ENCODE data around the gene SUPT5H. TPM values are rescaled to one million over a fixed set of nuclear protein-coding genes. Genes with fewer than 3 reads are reported as not detected.

SUPT5H gene
- total and polyA plus RNA-seq, 10 of the 15 experiments (the other 5 are each of a cell fraction or from before 2014, with no cell fraction given) = 27.2 to 194 (median 83.6) TPM

- peak; percentile 88 for DNase-seq (ENCODE audit: low read depth, low spot score)
- ChIA-PET POLR2A (interaction anchor here (0.6 to 1.9 kb wide), 20 partner anchors 9 to 570 kb away, joined by 3 to 40 read pairs (median 4); partner anchors contain the start of genes MED29, PAF1, PLEKHG2 and SAMD4B), CTCF (interaction anchor here (0.6 to 1.7 kb wide), 18 partner anchors 8 to 357 kb away, joined by 3 to 15 read pairs (median 4); partner anchors contain the start of genes EID2B, PLEKHG2 and SUPT5H), SMC1A (ENCODE audit: uncharacterized antibody, unreplicated experiment) (interaction anchor here (0.6 to 1.7 kb wide), 13 partner anchors 22 to 1029 kb away, joined by 3 to 9 read pairs (median 4); partner anchors contain the start of genes DYRK1B, EID2B, MED29 and PAF1), RAD21 (ENCODE audit: unreplicated experiment) (interaction anchor here (0.6 to 1.6 kb wide), 14 partner anchors 9 to 535 kb away, joined by 3 to 12 read pairs (median 4); partner anchors contain the start of genes EID2B, MED29, PAF1 and PLEKHG2)
- intact Hi-C loops (cut with micrococcal nuclease; ENCODE audit: unreplicated experiment) (loop anchor here (1.0 kb wide), 1 partner anchor 23 kb away; the partner anchor contains the start of gene PLEKHG2), in situ Hi-C loops (cut with MboI) (no loop called here)
- peak within 1 kb of the TSS; percentile 97 for H3K9ac ChIP-seq (ENCODE audit: control insufficient read depth, insufficient read depth, low read length)
- peak; percentile 88 for ATAC-seq
- H3K4me2 ChIP-seq (ENCODE audit: control insufficient read depth, insufficient read depth) = peak within 1 kb of the TSS; percentile 87
- peak; percentile 91 for FAIRE-seq
- peak within 1 kb of the TSS; percentile 91 for H3K27ac ChIP-seq (ENCODE audit: control insufficient read depth, insufficient read depth)
- peak within 1 kb of the TSS; percentile 65 for H2AFZ ChIP-seq (ENCODE audit: control insufficient read depth, low read depth, low read length)
- peak within 1 kb of the TSS; percentile 97 for H3K4me3 ChIP-seq
- H3K36me3 ChIP-seq (ENCODE audit: control insufficient read depth in 2 of 2, insufficient read depth in 2 of 2, low read length in 1 of 2) = peaks cover 10 to 15% of the 10 kb centered on the region in 2 experiments
- peaks cover 37% of the 10 kb centered on the region for H3K4me1 ChIP-seq (ENCODE audit: control insufficient read depth, insufficient read depth, low read length)
- H4K20me1 ChIP-seq (ENCODE audit: control insufficient read depth, insufficient read depth) = no peaks in the 10 kb centered on the region; the same call in 1 of the 2 replicates
- peaks cover 36% of the 10 kb centered on the region for H3K79me2 ChIP-seq (ENCODE audit: control insufficient read depth, insufficient read depth, low read length)
- BruUV-seq (replicated peaks) = no TSS peak
- under 1% methylated on average over 60 of the region's 61 CpGs for WGBS (ENCODE audit: insufficient coverage, insufficient replicate concordance, low lambda C conversion rate, missing lambda C conversion rate)
- no peaks in the 10 kb centered on the region for H3K9me3 ChIP-seq (replicated peaks; ENCODE audit: control insufficient read depth, insufficient read depth, low read length)
- H3K27me3 ChIP-seq (replicated peaks in 1 of 2; ENCODE audit: control insufficient read depth in 2 of 2, insufficient read depth in 2 of 2, low read length in 1 of 2) = no peaks in the 10 kb centered on the region
- TF ChIP-seq ZNF592 (IDR thresholded peaks at IDR 0.05) = no peak
- TF ChIP-seq NKRF (conservative IDR thresholded peaks at IDR 0.05) = peak; percentile 95
- peak; percentile 61; the same call in 1 of the 2 replicates for TF ChIP-seq CREM (IDR thresholded peaks at IDR 0.05; ENCODE audit: low read depth)
- no peak for TF ChIP-seq MTA2 (IDR thresholded peaks at IDR 0.05; ENCODE audit: low read depth)
- TF ChIP-seq ZSCAN29 (IDR thresholded peaks at IDR 0.05) = no peak
- TF ChIP-seq IRF3 (IDR thresholded peaks at IDR 0.05) = 0 out of 2 replicates have a peak, but pooled peaks have one; percentile 35
- no peak for TF ChIP-seq SUPT20H (IDR thresholded peaks at IDR 0.05; ENCODE audit: borderline replicate concordance, control insufficient read depth, low read depth, low read length)
- no peak for TF ChIP-seq HDAC2 (IDR thresholded peaks at IDR 0.05)
- TF ChIP-seq SMC3 (IDR thresholded peaks at IDR 0.05; ENCODE audit: borderline replicate concordance, low read length) = no peak
- peak; percentile 65 for TF ChIP-seq SP1 (IDR thresholded peaks at IDR 0.05; ENCODE audit: low read depth, low read length)
- no peak for TF ChIP-seq NFYA (IDR thresholded peaks at IDR 0.05; ENCODE audit: borderline replicate concordance, low read depth, low read length)
- no peak for TF ChIP-seq ASH2L (IDR thresholded peaks at IDR 0.05; ENCODE audit: borderline replicate concordance, low read depth)
- TF ChIP-seq FOXK2 (IDR thresholded peaks at IDR 0.05) = no peak
- TF ChIP-seq RAD51 (IDR thresholded peaks at IDR 0.05) = no peak; the same call in 1 of the 2 replicates
Observed at GRCh38 chr19:39435499-39436349, 9.7 kb upstream of the SUPT5H start, which contains the start of gene RPS16. Gene RPS16 (minus strand): TSS chr19:39435949. CDS start chr19:39435895, 54 bp downstream.

All from GM12878 (cell line).